Retinal pigment epithelial cell (primary cell): Measurements from ENCODE around the gene RPL5.

Source experiments
- DNase-seq: peaks from one replicate; pipeline ENCODE4 v3.0.0-alpha.2; 2010; ENCODE audit warnings: low read depth
- H3K4me3 ChIP-seq: 2 replicates; pipeline ENCODE4 v1.5.1; 2011; ENCODE audit warnings: mild to moderate bottlenecking, low read length, control low read depth, moderate library complexity
- CTCF ChIP-seq: conservative IDR thresholded peaks from 2 replicates; pipeline ENCODE4 v1.5.1; 2011; ENCODE audit warnings: low read depth, low read length, control low read depth, inconsistent platforms

The RPL5 gene

DNA sequence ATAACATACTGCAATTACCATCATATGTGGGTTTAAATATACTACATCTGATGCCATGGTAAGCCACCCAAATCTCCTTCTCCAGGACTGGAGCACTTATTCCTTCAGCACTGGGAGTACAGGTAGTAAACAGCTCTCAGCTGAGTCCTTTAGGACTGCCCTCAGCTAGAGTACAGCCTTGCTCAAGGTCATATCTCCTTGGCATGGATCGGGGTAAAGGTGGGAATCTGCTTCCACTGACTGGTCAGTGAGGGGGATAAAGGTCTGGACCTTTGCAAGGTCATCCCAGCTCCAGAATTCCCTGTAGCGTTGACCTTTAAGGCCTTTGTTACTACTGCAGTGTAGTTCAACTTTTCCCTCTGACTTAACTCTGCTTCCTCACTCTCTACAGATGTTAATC is 38.8 kb downstream of the RPL5 start:
- TF ChIP-seq CTCF = no peak
- no peak for DNase-seq
- H3K4me3 ChIP-seq = no peak overlapping the region

- peak; percentile 55 for DNase-seq
- H3K4me3 ChIP-seq = no peak overlapping the region
- no peak for TF ChIP-seq CTCF
These were observed 40.9 kb downstream of the RPL5 start for GRCh38 chr1:92872719-92873118.

DNA sequence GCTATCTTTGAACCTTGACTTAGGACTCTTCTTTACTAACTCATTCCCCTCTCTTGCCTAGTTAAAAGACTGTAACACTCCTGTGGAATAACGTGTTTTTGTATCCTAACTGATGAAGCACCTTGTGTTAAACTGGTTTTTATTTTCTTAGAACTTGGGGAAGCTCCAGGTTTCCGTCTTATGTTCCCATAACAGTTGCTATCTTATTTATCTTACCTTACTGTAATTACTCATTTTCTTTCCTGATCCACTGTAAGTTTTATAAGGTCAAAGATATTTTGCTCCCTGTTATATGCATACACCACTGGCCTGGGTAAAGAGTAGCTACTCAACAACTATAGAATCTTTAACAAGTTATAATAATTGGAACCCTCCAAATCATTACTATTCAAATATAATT is 43.1 kb downstream of the RPL5 start:
- TF ChIP-seq CTCF = no peak
- no peak for DNase-seq
- no peak overlapping the region for H3K4me3 ChIP-seq

DNA sequence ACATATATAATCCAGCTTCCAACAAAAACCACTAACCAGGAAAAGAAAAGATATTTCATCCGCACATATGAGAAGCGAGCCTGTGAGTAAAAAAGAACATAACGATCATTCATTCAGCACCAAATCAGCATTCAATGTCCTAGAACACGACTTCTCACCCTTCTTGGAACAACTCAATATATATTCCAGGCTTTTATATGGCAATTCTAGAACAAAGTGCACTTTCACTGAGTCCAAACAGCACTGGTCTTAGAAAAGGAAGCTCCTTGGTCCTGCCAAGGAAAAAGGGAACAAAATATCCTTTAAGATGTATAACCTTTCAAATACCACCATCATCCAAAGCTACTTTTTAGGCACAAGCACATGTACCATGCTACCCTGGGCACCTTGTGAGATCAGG is 44.5 kb downstream of the RPL5 start:
- DNase-seq = no peak
- no peak overlapping the region for H3K4me3 ChIP-seq
- TF ChIP-seq CTCF = no peak

DNA sequence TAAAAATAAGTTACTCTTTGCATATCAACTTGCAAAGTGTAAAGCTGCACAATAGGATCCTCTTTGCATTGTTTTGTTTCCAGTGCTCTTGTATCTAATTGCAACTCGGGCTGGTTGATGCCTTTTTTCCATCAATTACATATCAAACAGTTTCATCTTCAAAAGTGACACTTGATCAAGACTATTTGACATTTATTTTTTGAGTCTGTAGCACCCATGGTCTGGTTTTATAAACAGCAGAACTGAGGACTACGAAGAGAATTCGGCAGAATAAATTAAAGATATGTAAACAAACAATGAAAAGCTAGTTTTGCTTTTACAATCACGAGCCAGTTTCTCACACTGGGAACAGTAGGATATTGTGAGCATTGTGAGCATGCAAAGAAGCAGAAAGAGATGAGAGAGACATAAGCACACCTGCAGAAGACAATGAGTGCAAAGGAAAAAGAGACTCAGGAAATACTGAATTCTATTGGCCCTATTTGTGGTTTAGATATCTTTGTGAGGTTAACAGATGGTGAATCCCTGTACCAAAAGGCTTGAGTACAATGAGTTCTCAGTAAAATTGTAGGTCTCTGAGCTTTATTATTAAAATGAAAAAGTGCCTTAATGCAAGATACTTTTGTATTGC is 45.4 kb downstream of the RPL5 start:
- no peak for TF ChIP-seq CTCF
- no peak for DNase-seq
- H3K4me3 ChIP-seq = no peak overlapping the region

GRCh38 chr1:92877792-92878191 is 46.0 kb downstream of the RPL5 start:
- no peak for TF ChIP-seq CTCF
- no peak for DNase-seq
- no peak overlapping the region for H3K4me3 ChIP-seq

DNA sequence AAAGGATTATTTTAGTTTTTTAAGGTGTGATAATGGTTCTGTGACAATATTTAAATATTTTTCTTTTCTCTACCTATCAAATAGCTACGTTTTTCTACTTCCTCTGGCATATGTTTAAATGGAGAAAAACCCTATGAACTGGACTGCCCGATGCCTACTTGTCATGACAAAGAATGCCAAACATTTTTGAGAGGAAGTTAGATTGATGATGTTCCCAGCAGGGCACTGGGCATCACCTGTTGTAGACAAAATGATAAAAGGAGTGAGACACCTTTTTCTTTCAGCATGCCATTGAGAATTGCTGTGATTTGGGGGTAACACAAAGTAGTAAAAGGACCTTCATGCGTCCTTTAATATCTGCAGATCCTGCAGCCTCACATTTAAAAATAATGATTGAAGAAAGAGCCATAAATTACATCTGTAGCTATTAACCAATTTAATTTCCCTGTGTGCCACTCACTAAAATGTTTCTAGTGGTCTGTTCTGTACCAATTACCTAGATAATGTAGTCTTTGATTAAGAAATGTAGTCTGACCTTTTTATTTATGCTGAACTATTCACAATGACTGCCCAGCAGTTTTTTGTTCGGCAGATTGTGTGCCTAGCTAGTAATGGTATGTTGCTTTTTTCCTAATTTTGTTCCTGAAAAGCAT is 47.6 kb downstream of the RPL5 start:
- DNase-seq = no peak
- no peak for TF ChIP-seq CTCF
- H3K4me3 ChIP-seq = no peak overlapping the region
